Measurements from ENCODE around the gene ZC3H15.

Gene ZC3H15

DNA sequence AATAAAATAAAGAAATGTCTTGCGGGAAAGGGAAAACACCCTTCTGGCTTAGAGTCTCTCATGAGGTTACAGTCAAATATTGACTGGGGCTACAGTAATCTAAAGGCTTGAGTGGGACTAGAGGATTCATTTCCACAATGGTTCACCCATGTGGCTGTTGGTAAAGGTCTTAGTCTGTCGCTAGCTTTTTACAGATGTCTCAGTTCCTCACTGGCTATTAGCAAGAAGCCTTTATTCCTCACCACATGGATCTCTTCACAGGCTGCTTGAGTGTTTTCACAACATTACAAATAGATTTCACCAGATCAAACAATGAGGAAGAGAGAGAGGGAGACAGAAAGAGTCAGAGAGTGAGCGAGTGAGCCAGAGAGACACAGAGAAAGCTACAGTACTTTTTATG is 8.3 kb upstream of the ZC3H15 start:
- H3K27me3 Mint-ChIP-seq: no peaks in the 10 kb centered on the region
- H3K27ac Mint-ChIP-seq: no peak overlapping the region
- H3K4me3 Mint-ChIP-seq: no peak overlapping the region
- H3K9me3 Mint-ChIP-seq: no peaks in the 10 kb centered on the region
- no peaks in the 10 kb centered on the region for H3K36me3 Mint-ChIP-seq
- H3K4me1 Mint-ChIP-seq: peaks cover 11% of the 10 kb centered on the region

DNA sequence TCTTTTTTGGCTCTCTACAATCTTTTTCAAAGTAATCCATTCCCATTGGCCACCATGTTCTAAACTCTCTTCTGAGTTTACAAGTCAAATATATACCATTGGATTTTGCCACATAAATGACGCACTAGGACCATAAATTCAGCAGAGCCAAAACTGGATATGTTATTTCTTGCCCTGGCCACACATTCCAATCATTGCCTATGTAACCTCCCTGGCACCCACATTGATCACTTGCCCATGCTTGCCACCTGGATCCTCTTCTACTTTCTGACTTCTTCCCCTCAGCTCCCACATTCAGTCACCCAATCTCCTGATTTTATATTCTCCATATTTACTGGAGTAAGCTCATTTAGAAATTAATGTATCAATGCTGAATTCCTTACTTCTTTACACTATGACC is 5.1 kb upstream of the ZC3H15 start:
- Mint-ChIP-seq H3K36me3 (no peaks in the 10 kb centered on the region), H3K4me1 (peaks cover 38% of the 10 kb centered on the region), H3K4me3 (no peak overlapping the region), H3K27ac (no peak overlapping the region), H3K27me3 (no peaks in the 10 kb centered on the region), H3K9me3 (no peaks in the 10 kb centered on the region)

DNA sequence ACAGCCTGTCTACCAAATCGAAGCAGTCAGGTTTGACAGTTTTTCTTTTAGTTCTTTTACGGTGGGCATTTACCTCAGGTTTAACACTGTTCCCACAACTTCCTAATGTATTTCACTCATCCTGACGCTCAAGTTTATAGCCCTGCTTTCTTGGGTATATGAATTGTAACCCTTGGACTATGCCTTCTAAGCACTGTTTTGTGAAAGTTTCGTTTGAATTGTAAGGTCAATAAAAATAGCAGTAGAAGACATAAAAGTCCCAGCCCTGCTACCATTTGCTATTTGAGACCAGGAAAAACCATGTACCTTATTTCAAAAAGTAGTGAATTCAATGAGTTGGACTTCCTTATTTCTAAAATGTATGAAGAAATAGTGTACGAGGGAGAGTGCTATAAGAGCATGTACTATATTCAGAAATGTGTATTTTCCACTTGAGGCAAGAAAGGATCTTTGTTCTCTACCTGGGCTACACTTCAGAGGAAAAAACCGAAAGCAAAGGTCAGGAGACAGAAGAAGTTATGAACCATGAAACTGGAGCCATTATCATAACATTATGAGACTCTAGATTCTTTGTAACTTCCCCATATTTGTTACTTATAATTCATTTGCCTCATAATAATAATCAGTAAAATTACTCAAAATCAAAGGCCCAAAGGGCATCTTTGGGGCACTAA is 1.9 kb upstream of the ZC3H15 start:
- peaks cover 10% of the 10 kb centered on the region for H3K36me3 Mint-ChIP-seq
- peak overlapping the region; percentile 31 for H3K27ac Mint-ChIP-seq
- H3K4me3 Mint-ChIP-seq: peak overlapping the region; percentile 71
- H3K27me3 Mint-ChIP-seq: no peaks in the 10 kb centered on the region
- H3K4me1 Mint-ChIP-seq: peaks cover 55% of the 10 kb centered on the region
- no peaks in the 10 kb centered on the region for H3K9me3 Mint-ChIP-seq

DNA sequence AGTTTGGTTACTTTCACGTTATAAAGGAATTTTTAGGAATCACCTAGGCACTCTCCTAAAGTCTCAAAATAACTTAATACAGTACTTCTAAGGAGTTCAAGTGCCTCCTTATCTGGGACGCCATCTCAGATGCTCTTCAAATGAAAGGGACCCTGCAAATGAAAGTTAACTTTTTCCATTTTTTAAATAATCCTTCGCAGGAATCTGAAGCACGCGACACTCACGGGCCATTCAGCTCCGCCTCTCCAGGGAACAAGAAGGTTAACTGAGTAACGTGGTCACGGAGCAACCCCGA is 537 bp upstream of the ZC3H15 start:
- peaks cover 10% of the 10 kb centered on the region for H3K36me3 Mint-ChIP-seq
- H3K9me3 Mint-ChIP-seq: no peaks in the 10 kb centered on the region
- H3K4me1 Mint-ChIP-seq: peaks cover 69% of the 10 kb centered on the region
- H3K4me3 Mint-ChIP-seq: peak overlapping the region; percentile 100
- H3K27me3 Mint-ChIP-seq: no peaks in the 10 kb centered on the region
- peak overlapping the region; percentile 100 for H3K27ac Mint-ChIP-seq

DNA sequence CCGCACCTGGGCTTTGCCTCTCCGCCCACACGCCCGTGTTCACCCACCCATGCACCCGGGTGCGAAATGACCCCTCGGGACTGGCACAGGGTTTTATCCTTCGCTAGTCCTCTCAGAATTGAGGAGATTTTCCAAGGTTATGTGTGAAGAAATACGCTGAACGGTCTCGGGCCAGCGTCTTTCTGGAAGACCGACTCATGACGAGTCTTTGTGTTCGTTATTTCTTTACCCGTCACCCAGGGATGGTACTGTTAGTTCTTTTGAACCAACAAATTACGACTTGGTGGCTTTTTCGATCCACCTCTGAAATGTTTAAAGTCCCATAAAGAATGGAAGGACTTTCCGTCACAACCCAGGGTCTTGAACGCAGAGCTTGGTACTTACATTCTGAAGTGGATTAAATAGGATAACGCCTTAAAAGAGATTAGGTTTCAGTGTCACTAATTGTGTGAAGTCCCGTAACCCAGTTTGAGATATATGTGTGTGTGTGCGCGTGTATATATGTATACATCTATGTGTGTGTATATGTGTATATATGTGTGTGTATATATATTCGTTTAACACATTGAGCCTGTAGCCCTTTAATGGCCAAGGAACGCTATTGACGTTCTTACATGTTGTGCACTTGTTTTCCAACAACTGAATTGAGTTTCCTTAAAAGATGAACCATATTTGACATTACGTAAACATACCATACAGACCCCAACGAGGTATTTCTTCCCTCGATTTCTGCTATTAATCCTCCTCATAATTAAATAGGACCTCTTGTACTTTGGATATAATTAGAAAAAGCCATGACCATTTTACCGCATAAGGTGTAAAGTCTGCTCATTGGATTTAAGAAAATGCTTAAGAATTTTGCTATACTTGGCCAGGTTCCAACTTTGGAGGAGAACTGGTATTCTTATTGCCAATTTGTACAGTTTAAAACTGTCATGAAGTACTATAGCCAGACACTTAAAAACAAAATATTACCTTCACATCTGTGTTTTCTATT is 889 bp downstream of the ZC3H15 start:
- Mint-ChIP-seq H3K4me1 (peaks cover 79% of the 10 kb centered on the region), H3K27me3 (no peaks in the 10 kb centered on the region), H3K9me3 (no peaks in the 10 kb centered on the region), H3K4me3 (peak overlapping the region; percentile 100), H3K27ac (peak overlapping the region; percentile 100), H3K36me3 (peaks cover 10% of the 10 kb centered on the region)

DNA sequence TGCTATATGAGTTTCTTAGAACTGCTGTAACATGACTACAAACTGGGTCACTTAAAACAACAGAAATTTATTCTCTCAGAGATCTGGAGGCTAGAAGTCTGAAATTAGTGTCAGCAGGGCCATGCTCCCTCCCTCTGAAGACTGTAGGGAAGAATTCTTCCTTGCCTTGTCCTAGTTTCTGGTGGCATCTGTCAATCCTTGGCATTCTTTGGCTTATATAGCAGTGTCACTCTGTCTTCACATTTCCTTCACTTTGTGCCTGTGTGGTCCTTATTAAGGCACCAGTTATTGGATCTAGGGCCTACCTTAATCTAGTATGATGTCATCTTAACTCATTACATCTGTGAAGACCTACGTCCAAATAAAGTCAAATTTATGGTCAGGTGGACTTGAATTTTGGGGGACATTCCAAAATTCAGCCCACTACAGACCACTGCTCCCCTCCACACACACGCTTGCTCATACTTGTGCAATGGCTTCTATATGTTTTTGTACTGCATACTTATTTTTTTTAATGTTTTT is 7.6 kb downstream of the ZC3H15 start:
- peak overlapping the region; percentile 43 for H3K27ac Mint-ChIP-seq
- H3K36me3 Mint-ChIP-seq: peaks cover 7% of the 10 kb centered on the region

DNA sequence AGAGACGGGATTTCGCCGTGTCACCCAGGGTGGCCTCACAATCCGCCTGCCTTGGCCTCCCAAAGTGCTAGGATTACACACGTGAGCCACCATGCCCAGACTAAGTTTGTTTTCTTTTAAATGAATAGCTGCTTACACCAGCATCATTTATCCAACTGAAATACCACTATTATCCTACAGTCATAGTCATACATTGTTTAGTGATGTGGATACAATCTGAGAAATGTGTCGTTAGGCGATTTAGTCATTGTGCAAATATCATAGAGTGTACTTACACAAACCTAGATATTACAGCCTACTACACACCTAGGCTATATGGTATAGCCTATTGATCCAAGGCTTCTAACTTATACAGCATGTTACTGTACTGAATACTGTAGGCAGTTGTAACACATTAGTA is 10.3 kb downstream of the ZC3H15 start:
- H3K4me1 Mint-ChIP-seq: peaks cover 72% of the 10 kb centered on the region

More for the DNA sequence above, 7.6 kb downstream of the ZC3H15 start:
- Mint-ChIP-seq H3K27me3 (no peaks in the 10 kb centered on the region), H3K4me3 (no peak overlapping the region), H3K9me3 (no peaks in the 10 kb centered on the region), H3K4me1 (peaks cover 87% of the 10 kb centered on the region)

DNA sequence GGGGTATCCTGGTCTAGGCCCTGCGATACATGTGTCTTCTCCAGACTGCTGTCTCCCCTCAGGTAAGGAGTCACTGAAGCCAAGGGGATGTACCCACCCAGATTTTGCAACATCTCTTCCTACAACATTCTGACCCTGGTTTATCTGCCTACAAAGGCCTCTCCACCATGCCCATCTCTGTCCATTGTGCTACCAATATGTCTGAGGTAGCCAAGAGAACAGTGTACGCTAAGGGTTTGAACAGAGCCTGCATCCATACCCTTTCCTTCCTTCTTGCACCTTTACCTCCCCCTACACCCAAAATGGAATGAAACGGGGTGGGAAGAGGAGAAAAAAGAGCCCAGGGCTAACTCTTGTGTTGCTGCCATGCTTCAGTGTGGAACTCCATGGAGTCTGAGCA is 11.9 kb downstream of the ZC3H15 start:
- peaks cover 60% of the 10 kb centered on the region for H3K4me1 Mint-ChIP-seq
- H3K36me3 Mint-ChIP-seq: peaks cover 12% of the 10 kb centered on the region
- H3K4me3 Mint-ChIP-seq: no peak overlapping the region
- H3K27me3 Mint-ChIP-seq: no peaks in the 10 kb centered on the region
- H3K9me3 Mint-ChIP-seq: no peaks in the 10 kb centered on the region
- H3K27ac Mint-ChIP-seq: no peak overlapping the region

More for the DNA sequence above, 10.3 kb downstream of the ZC3H15 start:
- Mint-ChIP-seq H3K9me3 (no peaks in the 10 kb centered on the region), H3K27me3 (no peaks in the 10 kb centered on the region), H3K27ac (no peak overlapping the region), H3K4me3 (no peak overlapping the region), H3K36me3 (peaks cover 9% of the 10 kb centered on the region)

DNA sequence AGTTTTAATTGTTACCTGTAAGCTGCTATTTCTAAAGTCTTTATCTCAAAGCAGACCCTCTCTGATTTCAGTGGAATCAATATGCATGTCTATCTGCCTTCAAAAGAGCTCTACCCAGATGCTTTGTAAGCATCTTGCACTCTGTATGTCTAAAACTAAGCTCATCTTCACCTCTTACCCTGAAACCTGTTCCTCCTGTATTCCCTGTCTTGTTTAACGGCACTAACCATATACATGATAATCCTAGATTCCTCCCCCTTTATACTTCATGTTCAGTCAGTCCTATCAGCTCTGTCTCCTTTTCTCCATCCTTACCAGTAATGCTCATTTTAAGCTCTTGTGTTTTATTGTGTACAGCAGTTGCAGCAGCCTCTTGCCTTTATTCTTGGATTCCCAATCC is 12.8 kb downstream of the ZC3H15 start:
- H3K9me3 Mint-ChIP-seq: no peaks in the 10 kb centered on the region
- no peak overlapping the region for H3K4me3 Mint-ChIP-seq
- peak overlapping the region; percentile 6 for H3K27ac Mint-ChIP-seq
- H3K4me1 Mint-ChIP-seq: peaks cover 51% of the 10 kb centered on the region
- H3K36me3 Mint-ChIP-seq: peaks cover 15% of the 10 kb centered on the region
- no peaks in the 10 kb centered on the region for H3K27me3 Mint-ChIP-seq

DNA sequence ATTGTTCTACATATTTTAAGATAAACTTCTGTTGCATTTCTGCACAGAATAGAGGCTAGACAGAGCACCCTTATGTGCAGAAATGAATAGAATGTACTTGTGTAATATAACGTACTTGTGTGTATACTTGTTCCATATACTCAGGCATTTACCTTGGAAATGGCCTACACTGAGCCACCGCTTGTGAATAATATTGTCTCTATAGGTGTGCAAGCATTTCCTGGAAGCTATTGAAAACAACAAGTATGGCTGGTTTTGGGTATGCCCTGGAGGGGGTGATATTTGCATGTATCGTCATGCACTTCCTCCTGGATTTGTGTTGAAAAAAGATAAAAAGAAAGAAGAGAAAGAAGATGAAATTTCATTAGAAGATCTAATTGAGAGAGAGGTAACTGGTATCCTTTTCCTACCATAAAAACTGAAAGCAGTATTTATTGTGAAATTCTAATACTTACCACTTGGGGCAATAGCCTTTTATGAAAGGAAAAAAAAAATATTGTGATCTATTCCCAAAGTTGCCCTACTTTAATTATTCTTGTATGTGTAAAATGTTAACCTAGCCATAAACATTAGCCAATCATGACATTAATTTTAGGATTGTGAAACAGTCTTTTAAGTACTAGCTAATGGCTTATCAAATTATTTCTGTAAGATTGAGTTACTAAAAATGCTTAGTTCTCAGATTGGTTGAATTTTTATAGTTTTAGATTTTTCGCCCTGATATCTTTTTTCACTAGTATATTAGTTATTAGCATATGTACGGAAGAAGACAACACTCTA is 18.0 kb downstream of the ZC3H15 start:
- H3K27me3 Mint-ChIP-seq: no peaks in the 10 kb centered on the region
- no peak overlapping the region for H3K27ac Mint-ChIP-seq
- peaks cover 29% of the 10 kb centered on the region for H3K36me3 Mint-ChIP-seq
- no peaks in the 10 kb centered on the region for H3K9me3 Mint-ChIP-seq
- no peak overlapping the region for H3K4me3 Mint-ChIP-seq
- H3K4me1 Mint-ChIP-seq: peaks cover 28% of the 10 kb centered on the region

DNA sequence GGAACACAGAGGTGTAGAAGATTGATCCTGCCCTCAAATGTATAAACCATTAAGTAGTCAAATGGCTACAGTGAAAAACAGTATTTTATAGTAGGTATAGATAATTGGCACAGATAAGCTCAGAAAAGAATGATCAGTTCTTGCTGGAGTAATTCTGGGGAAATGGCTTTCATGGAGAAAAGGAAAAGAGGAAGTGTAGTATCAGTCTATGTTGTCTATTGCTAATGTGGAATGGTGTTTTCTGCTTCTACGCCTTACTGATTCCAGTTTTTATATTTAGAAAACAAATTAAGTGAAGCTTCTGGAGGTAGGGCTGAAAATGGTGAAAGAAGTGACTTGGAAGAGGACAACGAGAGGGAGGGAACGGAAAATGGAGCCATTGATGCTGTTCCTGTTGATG is 22.2 kb downstream of the ZC3H15 start:
- H3K4me3 Mint-ChIP-seq: no peak overlapping the region
- H3K27me3 Mint-ChIP-seq: no peaks in the 10 kb centered on the region
- H3K4me1 Mint-ChIP-seq: peaks cover 18% of the 10 kb centered on the region
- no peaks in the 10 kb centered on the region for H3K9me3 Mint-ChIP-seq
- peaks cover 19% of the 10 kb centered on the region for H3K36me3 Mint-ChIP-seq
- H3K27ac Mint-ChIP-seq: no peak overlapping the region

DNA sequence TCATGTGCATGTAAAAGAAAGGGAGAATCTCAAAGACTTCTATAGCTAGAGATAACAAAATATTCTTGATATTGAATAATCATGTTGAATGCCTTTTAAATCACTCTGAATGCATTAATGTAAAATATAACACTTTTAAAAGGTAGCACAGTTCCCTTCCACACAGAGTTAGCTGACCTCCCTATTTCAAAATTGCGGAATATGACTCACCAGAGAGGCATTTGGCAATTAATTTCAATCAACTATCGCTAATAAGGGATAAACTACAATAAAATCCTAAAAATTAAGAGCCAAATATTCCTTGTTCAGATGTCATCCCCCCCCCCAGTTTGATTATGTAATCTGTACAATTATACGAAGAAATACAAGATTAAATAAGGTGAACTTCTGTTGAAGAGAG is 29.3 kb downstream of the ZC3H15 start:
- peak overlapping the region; percentile 23 for H3K27ac Mint-ChIP-seq
- H3K36me3 Mint-ChIP-seq: peaks cover 12% of the 10 kb centered on the region
- peaks cover 6% of the 10 kb centered on the region for H3K4me1 Mint-ChIP-seq
- H3K27me3 Mint-ChIP-seq: no peaks in the 10 kb centered on the region
- H3K9me3 Mint-ChIP-seq: no peaks in the 10 kb centered on the region
- no peak overlapping the region for H3K4me3 Mint-ChIP-seq

DNA sequence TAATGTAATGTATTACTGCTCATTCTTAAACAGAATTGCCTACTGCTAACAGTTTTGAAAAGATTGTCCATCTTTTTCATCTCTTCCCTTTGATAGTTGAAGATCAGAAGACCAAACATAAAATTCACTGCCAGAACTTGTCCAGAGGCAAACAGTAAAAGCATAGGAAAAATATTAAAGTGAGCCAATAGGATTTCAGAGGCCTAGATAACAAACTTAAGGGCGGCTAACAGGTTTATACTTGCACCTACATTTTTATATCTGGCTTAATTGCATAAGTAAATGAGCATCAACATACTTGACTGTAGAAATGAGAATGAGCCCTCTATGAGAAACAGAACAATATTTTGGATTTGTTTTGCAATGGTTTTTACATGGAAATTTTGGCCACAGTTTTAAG is 30.3 kb downstream of the ZC3H15 start:
- H3K36me3 Mint-ChIP-seq: peaks cover 19% of the 10 kb centered on the region
- no peak overlapping the region for H3K4me3 Mint-ChIP-seq
- peaks cover 6% of the 10 kb centered on the region for H3K9me3 Mint-ChIP-seq
- H3K27me3 Mint-ChIP-seq: no peaks in the 10 kb centered on the region
- H3K4me1 Mint-ChIP-seq: peaks cover 4% of the 10 kb centered on the region
- H3K27ac Mint-ChIP-seq: peak overlapping the region; percentile 3

DNA sequence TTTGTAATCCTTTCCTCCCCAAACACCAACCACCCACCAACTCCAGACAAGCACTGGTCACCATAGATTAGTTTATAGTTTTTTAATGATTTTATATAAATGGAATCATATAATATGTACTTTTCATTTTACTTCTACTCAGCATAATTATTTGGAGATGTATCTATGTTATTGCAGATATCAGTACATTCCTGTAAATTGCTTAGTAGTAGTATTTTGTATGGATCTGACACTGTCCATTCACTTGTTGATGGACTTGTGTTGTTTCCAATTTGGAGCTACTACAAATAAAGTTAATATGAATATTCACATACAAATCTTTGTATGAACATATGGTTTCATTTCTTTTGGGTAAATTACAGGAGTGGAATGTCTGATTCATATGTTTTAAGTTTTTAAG is 31.0 kb downstream of the ZC3H15 start:
- H3K36me3 Mint-ChIP-seq: peaks cover 25% of the 10 kb centered on the region
- no peak overlapping the region for H3K4me3 Mint-ChIP-seq
- H3K4me1 Mint-ChIP-seq: peaks cover 4% of the 10 kb centered on the region
- H3K9me3 Mint-ChIP-seq: peaks cover 7% of the 10 kb centered on the region
- H3K27ac Mint-ChIP-seq: no peak overlapping the region
- H3K27me3 Mint-ChIP-seq: no peaks in the 10 kb centered on the region

DNA sequence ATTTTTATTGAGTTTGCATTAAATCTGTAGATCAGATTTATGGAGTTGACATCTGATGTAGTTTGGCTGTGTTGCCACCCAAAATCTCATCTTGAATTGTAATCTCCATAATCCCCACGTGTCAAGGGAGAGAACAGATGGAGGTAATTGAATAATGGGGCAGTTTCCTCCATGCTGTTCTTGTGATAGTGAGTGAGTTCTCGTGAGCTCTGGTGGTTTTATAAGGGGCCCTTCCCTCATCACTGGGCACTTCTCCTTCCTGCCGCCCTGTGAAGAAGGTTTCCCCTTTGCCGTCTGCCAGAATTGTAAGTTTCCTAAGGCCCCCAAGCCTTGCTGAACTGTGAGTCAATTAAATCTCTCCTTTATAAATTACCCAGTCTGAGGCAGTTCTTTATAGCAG is 32.2 kb downstream of the ZC3H15 start:
- Mint-ChIP-seq H3K36me3 (peaks cover 25% of the 10 kb centered on the region), H3K27ac (peak overlapping the region; percentile 60), H3K4me3 (no peak overlapping the region), H3K27me3 (no peaks in the 10 kb centered on the region), H3K9me3 (peaks cover 7% of the 10 kb centered on the region), H3K4me1 (peaks cover 4% of the 10 kb centered on the region)

Data from activated naive CD4-positive, alpha-beta T cell treated with anti-CD3 and anti-CD28 coated beads, Interleukin-2, amount 50 U/mL, for 24 hours (primary cell).